HG02642 (cell line): ENCODE measurements around the gene SLAMF9.

Source experiments
- ATAC-seq: cut with Tn5 transposase; IDR thresholded peaks from one replicate; pipeline ENCODE4 v1.9.1; 2021; ENCODE audit warnings: mild to moderate bottlenecking; ENCODE audit not compliant: unreplicated experiment, poor library complexity

SLAMF9 gene

DNA sequence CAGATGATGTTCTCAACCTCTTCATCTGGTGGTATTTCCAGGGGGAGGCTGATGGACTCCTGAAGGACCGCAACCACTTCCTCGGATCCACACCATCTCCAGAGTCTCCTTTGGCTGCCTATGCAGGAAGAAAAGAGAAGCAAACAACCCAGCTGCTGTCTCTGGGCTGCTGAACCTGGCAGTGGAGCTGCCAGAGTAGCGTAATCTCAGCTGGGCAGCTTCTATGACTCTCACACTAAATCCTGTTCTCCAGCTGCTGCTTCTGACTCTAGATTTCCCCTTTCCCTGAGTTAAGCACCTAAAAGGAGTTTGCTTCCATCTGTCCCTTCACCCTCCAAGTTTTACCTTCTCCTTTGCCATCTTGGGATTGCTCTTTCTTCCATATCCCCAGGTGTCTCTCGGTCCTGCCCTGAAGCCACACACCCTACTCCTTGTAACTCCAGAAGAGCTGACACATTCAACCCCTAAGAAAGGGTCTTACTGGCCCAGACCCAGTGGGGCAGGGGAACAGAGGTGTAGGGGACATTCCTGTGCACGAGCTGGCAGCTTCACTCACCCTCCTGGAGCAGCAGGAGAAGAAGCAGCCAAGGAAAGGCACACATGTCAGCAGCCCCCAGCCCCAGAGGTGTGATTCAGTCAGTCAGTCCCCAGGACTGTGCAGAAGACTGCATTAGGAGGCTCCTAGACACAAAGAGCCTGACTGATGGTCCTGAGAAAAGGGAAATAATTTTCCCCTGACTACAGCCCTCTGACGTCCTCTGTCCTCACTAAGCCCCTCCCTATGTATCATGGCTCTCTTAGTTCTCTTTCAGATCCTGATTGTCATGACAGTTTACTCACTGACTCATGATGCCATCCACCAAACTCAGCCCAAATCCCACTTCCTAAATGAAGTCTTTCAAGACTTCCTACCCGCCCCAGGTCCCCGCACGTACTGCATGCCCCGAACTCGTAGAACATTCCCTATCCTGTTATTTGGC is at the start of gene SLAMF9:
TSS of gene SLAMF9 (minus strand) at position 702 of the 980 bp plus-strand sequence. CDS start at position 602, 100 bp downstream.
- no peak for ATAC-seq

DNA sequence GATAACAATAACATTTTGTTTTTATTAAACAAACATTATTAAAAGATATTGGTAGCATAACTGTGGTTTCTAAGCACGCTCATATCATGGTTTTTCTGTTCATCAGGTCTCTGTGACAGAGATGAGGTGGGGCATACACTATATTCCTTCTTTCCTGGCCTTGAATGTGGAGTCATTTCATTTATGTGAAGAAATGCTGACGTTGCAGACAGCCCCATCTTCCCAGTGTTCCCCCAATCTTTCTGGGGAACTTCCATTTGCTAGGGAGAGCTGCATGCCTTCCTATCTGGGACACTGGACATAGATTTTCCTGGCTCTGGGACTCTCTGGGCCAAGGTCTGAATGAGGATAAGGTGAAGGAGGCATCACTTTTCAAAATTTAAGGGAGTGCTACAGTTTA is 47.4 kb upstream of the SLAMF9 start:
- no peak for ATAC-seq

DNA sequence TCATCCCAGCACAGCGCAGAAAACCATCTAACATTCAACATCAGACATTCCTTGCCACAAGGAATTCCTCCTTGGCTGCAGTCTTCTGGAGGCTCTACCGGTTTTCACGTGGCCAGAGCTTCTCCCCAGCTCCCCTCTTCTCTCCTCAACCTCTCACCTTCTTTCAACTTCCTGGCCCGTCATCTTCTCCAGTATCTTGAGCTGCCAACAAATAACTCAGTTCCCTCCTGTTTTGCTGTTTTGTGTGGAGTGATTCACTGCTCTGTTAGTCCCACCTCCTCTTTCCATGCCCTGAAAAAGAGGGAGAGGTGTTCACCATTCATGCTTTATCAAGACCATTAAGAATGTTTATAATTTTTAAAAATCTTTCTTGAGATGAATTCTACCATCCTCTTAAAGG is 45.2 kb upstream of the SLAMF9 start:
- no peak for ATAC-seq

DNA sequence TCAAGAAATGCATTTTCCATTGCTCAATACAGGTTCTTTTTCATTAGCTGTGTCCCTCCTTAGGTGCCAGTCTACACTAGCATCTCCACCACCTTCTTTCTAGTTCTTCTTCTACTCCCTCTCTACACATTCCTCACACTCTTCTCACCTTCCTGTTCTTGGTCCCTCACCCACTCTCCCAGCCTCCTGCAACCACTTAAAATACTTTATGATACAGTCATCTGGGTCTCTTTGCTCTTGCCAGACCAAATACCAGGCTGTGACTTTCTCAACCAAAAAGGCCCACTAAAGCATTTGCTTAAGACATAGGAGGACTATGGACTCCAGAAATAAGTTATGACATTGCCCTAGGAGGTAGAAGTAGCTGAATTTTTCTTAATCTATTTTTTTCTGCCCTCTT is 42.6 kb upstream of the SLAMF9 start:
- no peak for ATAC-seq

DNA sequence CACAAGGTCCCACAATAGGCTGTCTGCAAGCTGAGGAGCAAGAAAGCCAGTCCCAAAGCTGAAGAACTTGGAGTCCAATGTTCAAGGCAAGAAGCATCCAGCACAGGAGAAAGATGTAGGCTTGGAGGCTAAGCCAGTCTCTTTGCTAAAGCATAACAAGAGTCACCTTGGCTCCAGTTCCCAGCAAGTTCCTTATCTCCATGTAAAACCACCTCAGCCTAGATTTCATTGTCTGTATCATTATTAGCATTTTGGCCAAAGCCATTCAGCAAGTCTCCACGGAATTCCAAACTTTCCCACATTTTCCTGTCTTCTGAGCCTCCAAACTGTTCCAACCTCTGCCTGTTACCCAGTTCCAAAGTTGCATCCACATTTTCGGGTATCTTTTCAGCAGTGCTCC is 40.9 kb upstream of the SLAMF9 start:
- no peak for ATAC-seq

DNA sequence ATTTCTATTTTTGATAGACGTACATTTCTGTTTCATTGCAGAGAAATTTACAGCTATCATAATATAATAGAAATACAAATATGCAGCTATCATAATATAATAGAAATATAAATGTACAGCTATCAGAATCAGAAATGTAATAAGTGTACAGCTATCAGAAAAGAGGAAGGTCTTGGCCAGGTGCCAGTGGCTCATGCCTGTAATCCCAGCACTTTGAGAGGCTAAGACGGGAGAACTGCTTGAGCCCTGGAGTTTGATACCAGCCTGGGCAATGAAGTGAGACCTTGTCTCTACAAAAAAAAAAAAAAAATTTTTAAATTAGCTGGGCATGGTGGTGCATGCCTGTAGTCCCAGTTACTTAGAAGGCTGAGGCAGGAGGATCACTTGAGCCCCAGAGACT is 39.9 kb upstream of the SLAMF9 start:
- ATAC-seq, result no peak

DNA sequence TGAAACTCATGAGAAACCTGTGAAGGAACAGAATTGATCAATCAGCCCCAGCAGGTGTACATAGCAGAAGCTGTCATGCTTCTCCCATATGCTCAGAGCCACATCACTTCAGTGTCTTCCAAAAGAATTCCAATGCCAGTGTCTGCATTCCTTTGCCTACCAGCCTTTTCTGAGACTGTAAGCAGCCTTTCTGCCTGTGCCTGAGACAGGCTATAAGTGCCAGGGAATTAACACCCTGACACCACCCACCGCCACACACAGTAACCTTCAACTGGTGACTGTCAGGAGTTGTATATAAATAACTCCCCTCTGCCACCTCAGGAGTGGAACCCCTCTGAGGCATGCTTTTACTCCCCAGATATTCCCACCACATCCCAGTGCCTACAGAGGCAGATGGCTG is 38.1 kb upstream of the SLAMF9 start:
- ATAC-seq, result no peak

DNA sequence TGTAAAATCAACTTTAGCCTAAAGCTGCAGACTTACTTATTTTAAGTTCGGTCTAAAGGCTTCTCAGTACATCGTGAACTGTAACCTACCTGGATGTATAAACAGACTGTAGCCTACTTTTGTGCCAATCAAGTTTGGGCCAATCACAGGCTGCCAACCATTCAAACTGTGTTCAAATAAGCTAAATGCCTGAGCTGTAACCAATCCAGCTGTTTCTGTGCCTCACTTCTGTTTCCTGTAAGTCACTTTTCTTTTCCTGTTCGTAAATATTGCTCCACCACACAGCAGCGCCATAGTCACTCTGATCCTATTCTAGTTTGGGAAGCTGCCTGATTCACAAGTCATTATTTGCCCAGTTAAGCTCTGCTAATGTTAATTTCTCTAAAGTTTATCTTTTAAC is 37.5 kb upstream of the SLAMF9 start:
- no peak for ATAC-seq

DNA sequence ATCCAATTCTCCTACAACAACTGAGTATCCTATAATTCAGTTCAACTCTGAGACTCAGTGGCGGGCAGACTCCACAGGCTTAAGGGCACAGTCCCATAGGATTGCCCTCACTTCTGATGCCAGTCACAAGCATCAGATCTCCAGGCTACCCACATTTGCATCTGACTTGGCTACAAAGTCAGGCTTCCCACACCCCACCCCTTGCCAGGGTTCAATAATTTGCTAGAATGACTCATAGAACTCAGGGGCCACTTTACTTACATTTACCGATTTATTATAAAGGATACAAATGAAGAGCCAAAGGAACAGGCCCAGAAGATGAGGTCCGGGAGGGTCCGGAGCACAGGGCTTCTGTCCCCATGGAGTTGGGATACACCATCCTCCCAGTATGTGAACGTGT is 36.0 kb upstream of the SLAMF9 start:
- no peak for ATAC-seq

DNA sequence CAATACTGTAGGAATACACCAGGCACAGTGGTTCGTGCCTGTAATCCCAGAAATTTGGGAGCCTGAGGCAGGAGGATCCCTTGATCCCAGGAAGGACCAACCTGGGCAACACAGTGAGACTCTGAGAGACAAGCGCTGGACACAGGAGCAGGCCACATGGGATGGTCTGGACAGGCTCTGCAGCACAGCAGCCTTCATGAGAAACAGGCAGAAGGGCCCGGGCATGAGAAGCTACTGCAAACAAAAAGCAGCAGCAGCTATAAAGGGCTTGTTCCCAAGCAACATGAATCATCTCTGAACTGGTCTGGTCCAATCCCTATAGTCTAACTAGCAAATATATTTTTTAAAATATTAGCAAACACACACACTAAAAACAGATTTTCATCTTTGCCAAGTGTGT is 35.5 kb upstream of the SLAMF9 start:
- no peak for ATAC-seq

DNA sequence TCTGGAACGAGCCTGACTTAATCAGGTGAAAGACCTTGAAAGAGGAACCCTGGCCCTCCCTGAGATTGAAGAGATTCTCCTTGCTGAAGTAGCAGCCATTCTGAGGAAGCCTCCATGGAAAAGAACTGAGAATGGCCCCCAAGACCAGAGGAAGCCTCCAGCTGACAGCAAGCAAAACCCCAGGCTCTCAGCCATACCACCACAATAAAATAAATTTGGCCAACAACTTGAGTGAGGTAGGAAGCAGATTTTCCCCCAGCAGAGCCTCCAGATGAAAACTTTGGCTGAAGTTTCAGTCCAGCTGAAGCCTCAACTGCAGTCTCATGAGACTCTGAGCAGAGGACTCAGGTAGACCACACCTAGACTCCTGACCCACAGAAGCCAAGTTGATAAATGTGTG is 34.0 kb upstream of the SLAMF9 start:
- no peak for ATAC-seq

DNA sequence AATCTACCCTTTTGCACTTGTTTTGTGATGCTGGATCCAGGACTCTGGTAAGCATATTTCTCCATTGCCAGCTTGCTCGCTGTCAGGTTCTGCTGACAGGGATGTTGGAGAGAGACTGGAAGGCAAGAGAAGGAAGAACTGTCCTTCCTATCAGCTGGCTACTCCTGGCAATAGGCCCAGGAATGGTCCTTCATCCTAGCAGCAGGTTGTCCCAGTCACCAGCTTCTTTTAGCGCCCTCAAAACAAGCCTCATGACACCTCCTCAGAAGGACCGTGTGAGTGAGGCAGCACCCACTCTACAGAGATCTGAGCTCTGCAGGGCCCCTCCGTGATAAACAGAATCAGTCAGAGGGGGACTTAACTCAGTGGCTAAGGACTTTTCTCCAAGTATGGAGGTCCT is 33.1 kb upstream of the SLAMF9 start:
- no peak for ATAC-seq

DNA sequence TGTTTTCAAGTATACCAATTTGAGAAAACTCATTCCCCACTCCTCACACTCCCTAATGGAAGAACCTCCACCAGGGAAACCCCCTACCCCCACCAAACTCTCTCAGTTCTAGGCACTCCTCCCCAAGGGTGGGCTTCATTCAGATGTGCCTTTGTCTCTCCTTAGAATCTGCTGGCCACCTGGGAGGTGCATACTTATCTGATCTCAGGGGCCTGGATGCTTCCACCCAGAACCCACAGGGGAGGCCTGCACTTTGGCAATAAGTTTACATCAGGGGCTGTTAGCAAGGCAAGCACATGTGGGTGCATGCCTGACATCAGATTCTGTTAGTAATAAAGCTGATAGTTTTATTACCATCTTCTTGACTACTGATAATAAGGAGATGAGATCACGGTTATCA is 32.5 kb upstream of the SLAMF9 start:
- no peak for ATAC-seq

DNA sequence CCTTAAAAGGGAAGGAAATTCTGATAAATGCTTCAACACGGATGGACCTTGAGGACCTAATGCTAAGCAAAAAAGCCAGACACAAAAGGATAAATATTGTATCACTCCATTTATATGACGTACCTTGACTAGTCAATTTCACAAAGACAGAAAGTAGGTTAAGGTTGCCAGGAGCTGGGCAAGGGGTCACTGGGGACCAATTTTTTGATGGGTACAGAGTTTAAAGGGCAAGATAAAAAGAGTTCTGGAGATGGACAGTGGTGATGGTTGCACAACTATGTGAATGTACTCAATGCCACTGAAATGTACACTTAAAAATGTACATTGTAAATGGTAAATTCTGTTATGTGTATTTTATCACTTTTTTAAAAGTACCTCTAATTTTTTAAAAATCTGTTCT is 32.1 kb upstream of the SLAMF9 start:
- ATAC-seq, result no peak

DNA sequence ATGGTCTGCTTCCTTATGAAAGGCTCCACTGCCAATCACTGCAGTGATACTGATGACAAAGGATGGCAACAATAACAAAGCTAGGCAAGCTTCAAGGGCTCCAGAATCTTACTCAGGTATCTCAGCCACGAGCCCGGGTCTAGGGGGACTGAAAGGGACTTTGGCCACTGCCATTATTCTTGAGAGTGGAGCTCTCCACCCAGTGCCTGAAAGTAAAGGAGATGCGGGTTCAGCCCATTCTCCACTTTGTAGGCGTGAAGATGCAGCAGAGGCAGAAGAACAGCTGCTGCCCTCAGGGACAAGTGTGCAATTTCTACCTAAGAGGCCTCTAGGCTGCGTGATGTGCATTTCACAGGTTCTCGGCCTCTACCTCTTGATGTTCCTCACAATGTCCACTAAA is 31.4 kb upstream of the SLAMF9 start:
- no peak for ATAC-seq

DNA sequence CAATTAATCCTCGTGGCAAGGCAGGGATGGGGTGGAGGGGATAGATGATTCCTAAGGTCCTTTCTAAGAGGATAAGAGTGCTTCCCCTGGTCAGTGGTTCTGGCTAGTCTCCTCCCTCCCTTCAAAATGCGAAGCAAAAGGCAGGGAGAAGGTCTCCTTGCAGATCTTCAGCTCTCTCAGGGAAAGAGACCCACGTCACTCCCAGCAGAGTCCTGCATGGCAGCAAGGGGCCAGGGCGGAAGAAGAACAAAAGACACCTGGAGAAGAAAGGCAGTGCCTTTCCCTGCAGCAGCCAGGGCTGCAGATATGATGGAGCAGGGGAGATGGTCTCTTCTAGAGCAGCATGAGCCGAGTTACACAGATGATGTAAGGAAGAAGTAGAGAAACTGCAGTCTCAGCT is 29.6 kb upstream of the SLAMF9 start:
- ATAC-seq, result no peak

DNA sequence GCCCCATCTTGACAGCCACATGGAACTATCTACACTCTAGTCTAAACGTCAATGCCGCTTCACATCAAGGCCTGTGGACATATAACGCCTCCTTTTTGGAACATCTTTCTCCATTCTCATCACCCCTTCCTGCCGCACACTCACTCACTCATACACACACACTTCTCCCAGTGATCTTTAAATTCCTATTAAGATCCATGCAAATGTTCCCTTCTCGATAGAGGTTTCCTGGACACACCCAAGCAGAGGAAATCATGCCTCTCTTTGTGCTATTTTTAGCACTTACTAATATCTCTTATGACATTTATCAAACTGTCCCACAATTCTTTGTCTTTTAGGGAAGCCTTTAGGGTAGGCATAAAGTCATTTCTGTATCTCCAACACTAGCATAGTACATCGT is 28.2 kb upstream of the SLAMF9 start:
- ATAC-seq, result no peak

DNA sequence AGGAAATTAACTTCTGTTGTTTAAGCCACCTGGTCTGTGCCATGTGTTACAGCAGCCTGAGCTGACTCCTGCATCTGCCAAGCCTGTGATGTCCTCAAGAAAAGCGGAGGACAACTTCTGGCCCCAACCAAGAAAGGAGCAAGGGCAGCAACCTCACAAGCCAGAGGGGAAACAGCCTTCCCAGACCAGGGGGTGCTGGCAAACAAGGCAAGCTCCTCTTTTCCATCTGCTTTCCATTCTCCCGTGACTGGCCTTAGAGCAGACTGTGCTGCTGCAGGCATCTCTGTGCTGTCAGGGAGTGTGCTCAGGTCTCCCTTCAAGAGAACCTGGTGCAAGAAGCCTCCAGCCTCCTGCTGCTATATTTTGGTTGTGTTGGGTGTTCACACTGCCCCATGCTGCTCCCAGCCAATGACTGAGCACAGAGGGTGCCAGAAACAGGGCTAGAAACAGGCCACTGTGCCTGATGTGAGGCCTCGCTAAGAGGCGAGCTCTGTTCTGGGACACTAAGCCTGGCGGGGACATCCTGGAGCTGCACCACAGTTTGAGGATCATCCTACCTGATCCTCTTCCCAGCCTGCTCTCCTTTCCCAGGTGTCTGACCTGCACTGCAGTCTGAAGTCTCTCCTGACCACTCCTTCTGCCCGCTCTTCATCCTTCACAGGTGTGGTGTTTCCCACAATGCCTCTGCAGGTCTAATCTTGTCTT is 27.5 kb upstream of the SLAMF9 start:
- no peak for ATAC-seq

DNA sequence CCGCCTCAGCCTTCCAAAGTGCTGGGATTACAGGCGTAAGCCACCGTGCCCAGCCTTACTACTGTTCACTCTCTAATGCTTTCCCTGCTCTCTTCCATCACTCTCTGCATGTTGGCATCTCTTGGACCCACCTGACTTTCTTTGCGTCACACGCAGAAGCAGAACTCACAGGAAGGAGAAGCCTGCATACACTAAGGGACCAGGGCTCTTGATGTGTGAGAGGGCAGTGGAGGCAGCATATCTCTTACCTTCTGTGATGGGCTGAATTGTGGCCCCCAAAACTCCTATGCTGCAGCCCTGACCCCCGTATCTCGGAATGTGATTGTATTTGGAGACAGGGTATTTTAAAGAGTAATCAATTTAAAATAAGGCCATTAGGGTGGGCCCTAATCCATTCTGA is 26.7 kb upstream of the SLAMF9 start:
- no peak for ATAC-seq

DNA sequence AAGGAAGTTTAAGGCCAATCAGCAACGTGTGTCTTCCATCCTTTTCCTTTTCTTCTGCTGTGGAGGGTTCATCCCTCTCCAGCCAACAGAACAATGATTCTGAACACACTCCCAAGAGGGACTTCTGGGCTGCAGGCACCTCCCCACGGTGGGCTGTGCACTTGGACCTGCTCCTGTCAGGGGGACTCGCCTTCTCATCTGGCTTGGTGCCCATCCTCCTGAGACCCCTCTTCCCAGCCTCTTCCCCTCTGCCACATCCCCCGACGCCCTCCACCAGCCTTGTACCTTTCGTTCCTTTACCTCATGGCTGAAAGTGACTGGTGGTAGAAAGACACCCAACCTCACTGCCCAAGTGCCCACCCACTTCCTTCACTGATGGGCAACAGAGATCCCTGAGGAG is 26.0 kb upstream of the SLAMF9 start:
- ATAC-seq, result no peak

DNA sequence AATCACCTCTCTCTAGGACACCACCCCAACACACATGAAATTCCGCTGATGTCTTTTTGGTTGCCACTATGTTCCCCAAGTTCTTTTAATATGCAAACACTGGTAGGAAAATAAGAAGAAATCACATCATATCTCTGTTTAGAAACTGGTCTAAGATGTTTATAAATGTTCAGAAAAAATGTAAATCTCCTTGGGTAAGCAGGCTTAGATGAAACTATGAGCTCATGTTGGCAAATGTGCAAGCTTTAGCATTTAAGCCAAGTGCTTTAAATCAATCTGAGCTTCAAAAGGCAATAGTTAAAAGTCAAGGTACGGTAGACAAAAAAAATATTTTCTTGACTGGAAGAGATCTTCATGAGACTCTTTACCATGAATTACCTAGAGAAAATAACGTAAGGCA is 25.2 kb upstream of the SLAMF9 start:
- ATAC-seq, result no peak

DNA sequence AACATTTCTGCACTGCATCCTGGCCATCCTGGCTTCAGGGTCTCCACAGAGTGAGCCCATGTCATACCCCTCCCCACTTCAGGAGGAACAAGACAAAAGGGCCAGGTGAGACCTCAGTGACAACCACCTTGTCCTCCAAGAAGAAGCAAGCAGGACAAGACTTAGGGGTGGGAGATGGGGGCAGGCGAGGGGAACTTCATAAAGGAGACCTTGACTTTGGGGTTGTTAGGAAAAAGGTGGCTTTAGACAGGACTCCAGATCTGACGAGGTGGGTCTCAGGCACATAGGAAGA is 24.0 kb upstream of the SLAMF9 start:
- no peak for ATAC-seq
